ENCODE measurements around the gene MTAP. TPM values are rescaled to one million over a fixed set of nuclear protein-coding genes. Genes with fewer than 3 reads are reported as not detected.
A peak's percentile ranks its signal among the peaks of the same experiment; 100 is the strongest.

MTAP gene
- total RNA-seq, 1 experiment from 2014 or later: 84.3 TPM

GRCh38 chr9:21967702-21968101, 165.3 kb downstream of the MTAP start:
- TF ChIP-seq IRF1 (CRISPR knock-in tag; IDR thresholded peaks at IDR 0.05) (no peak), ZNF532 (CRISPR knock-in tag; IDR thresholded peaks at IDR 0.05; ENCODE audit: borderline replicate concordance) (no peak), ETV6 (CRISPR knock-in tag; IDR thresholded peaks at IDR 0.05) (no peak), CBFB (CRISPR knock-in tag; IDR thresholded peaks at IDR 0.05; ENCODE audit: low read depth) (no peak), ZNF425 (CRISPR knock-in tag; conservative IDR thresholded peaks at IDR 0.05) (no peak), OVOL2 (CRISPR knock-in tag; IDR thresholded peaks at IDR 0.05; ENCODE audit: borderline replicate concordance) (no peak)
- peaks cover 60% of the 10 kb centered on the region for H3K4me1 Mint-ChIP-seq
- ATAC-seq: no peak

GRCh38 chr9:21968331-21969010, 166.0 kb downstream of the MTAP start:
- H3K36me3 Mint-ChIP-seq: no peaks in the 10 kb centered on the region
- peak; percentile 5 for ATAC-seq
- peak overlapping the region; percentile 45 for H3K4me3 Mint-ChIP-seq
- H3K27ac Mint-ChIP-seq: no peak overlapping the region
- H3K9me3 Mint-ChIP-seq: no peaks in the 10 kb centered on the region
- ChIA-PET CTCF (interaction anchor here (1.1 to 4.8 kb wide), 4 partner anchors 21 to 155 kb away, joined by 3 to 60 read pairs (median 7); partner anchors contain the start of gene CDKN2B), POLR2A (no interaction called here)
- peaks cover 60% of the 10 kb centered on the region for H3K4me1 Mint-ChIP-seq
- peaks cover 100% of the 10 kb centered on the region for H3K27me3 Mint-ChIP-seq (ENCODE audit: low read depth)
- DNase-seq (ENCODE audit: low spot score): peak; percentile 32
- TF ChIP-seq MXD4 (CRISPR knock-in tag; IDR thresholded peaks at IDR 0.05; ENCODE audit: borderline replicate concordance): no peak
- no peak for TF ChIP-seq ETV6 (CRISPR knock-in tag; IDR thresholded peaks at IDR 0.05)
- TF ChIP-seq SP1 (CRISPR knock-in tag; conservative IDR thresholded peaks at IDR 0.05): no peak
- TF ChIP-seq TCF7 (CRISPR knock-in tag; IDR thresholded peaks at IDR 0.05; ENCODE audit: low read depth): no peak
- no peak for TF ChIP-seq ZNF423 (CRISPR knock-in tag; IDR thresholded peaks at IDR 0.05)
- no peak for TF ChIP-seq FOXP1 (CRISPR knock-in tag; IDR thresholded peaks at IDR 0.05; ENCODE audit: borderline replicate concordance)
- no peak for TF ChIP-seq SMAD3 (CRISPR knock-in tag; IDR thresholded peaks at IDR 0.05; ENCODE audit: borderline replicate concordance)
- TF ChIP-seq ZNF281 (CRISPR knock-in tag; IDR thresholded peaks at IDR 0.05): no peak
- no peak for TF ChIP-seq ZMAT4 (CRISPR knock-in tag; IDR thresholded peaks at IDR 0.05)
- no peak for TF ChIP-seq GTF2I (CRISPR knock-in tag; conservative IDR thresholded peaks at IDR 0.05)
- TF ChIP-seq AR (CRISPR knock-in tag; IDR thresholded peaks at IDR 0.05): no peak
- TF ChIP-seq MAX (CRISPR knock-in tag; IDR thresholded peaks at IDR 0.05): no peak
- TF ChIP-seq IRF2 (CRISPR knock-in tag; IDR thresholded peaks at IDR 0.05; ENCODE audit: borderline replicate concordance, low read depth): no peak
- no peak for TF ChIP-seq USF1 (CRISPR knock-in tag; IDR thresholded peaks at IDR 0.05)

More at GRCh38 chr9:21967702-21968101, 165.3 kb downstream of the MTAP start:
- POLR2A ChIA-PET: no interaction called here
- Mint-ChIP-seq H3K27ac (no peak overlapping the region), H3K9me3 (no peaks in the 10 kb centered on the region), H3K36me3 (no peaks in the 10 kb centered on the region), H3K27me3 (ENCODE audit: low read depth) (peaks cover 100% of the 10 kb centered on the region), H3K4me3 (peak overlapping the region; percentile 19; the same call in 1 of the 2 replicates)
- CTCF ChIA-PET: interaction anchor here (1.1 to 4.8 kb wide), 3 partner anchors 28 to 154 kb away, joined by 3 to 60 read pairs (median 10); partner anchors contain the start of gene CDKN2B
- no peak for DNase-seq (ENCODE audit: low spot score)
